Suprapubic skin (tissue), 4 donors: Measurements from ENCODE around the gene UBE2D2. TPM values are rescaled to one million over a fixed set of nuclear protein-coding genes. Genes with fewer than 3 reads are reported as not detected.
"Not testable (repeated sequence)": the region's sequence is repeated elsewhere in the genome, so short reads cannot be mapped to it uniquely, and the experiment has no call there.

Source experiments
- DNase-seq, 2 donors: peaks; one replicate each; pipeline ENCODE4 v3.0.0-alpha.2; 2019; ENCODE audit warnings: low spot score in 2 of 2
- H3K27ac ChIP-seq: fragments of 200-600 bp; sonication (generic); one replicate; pipeline ENCODE4 v1.5.1; 2019
- H3K27me3 ChIP-seq: fragments of 200-600 bp; sonication (generic); one replicate; pipeline ENCODE4 v1.5.1; 2019
- H3K36me3 ChIP-seq: fragments of 200-600 bp; sonication (generic); one replicate; pipeline ENCODE4 v1.5.1; 2019
- H3K4me1 ChIP-seq: fragments of 200-600 bp; sonication (generic); one replicate; pipeline ENCODE4 v1.5.1; 2019
- H3K4me3 ChIP-seq: fragments of 200-600 bp; sonication (generic); one replicate; pipeline ENCODE4 v1.5.1; 2019; ENCODE audit warnings: mild to moderate bottlenecking
- H3K9me3 ChIP-seq: fragments of 200-600 bp; sonication (generic); one replicate; pipeline ENCODE4 v1.5.1; 2019
- CTCF ChIP-seq, 2 donors: fragments of 200-600 bp in 1 of 2; fragments of 450-650 bp in 1 of 2; sonication (generic) in 1 of 2; IDR thresholded peaks; one replicate each; pipeline ENCODE4 v1.5.1; 2016 to 2019; ENCODE audit warnings: antibody characterized with exemption in 2 of 2, mild to moderate bottlenecking in 1 of 2, moderate library complexity in 1 of 2
- EP300 ChIP-seq: sonication (generic); formaldehyde crosslinking; IDR thresholded peaks from one replicate; pipeline ENCODE4 v1.6.1; 2017; ENCODE audit warnings: antibody characterized with exemption
- POLR2A ChIP-seq, 2 donors: fragments of 450-650 bp; IDR thresholded peaks; one replicate each; pipeline ENCODE4 v1.6.1; 2017; ENCODE audit warnings: antibody characterized with exemption in 2 of 2, mild to moderate bottlenecking in 2 of 2, moderate library complexity in 2 of 2
- POLR2AphosphoS5 ChIP-seq, 3 donors: sonication (generic); formaldehyde crosslinking; IDR thresholded peaks; one replicate each; pipeline ENCODE4 v1.6.1; 2017; ENCODE audit warnings: antibody characterized with exemption in 3 of 3
- WGBS: methylation state at CpG from one replicate; pipeline ENCODE4 v1.1.5; 2018; 5-methylcytosine and 5-hydroxymethylcytosine counted together
- total RNA-seq, 4 donors: library from RNA; depleted of rRNA; stranded (reverse); fragments of >200 nt; gene quantifications; one replicate each; pipeline ENCODE4 v1.1.0, GENCODE V29; 2016

UBE2D2 gene
- total RNA-seq, 4 donors from 2014 or later = 56.6 to 70.2 (median 58.0) TPM

GRCh38 chr5:139528695-139529094 lies 32.4 kb upstream of the UBE2D2 start:
- H3K36me3 ChIP-seq, H3K9me3 ChIP-seq, H3K27me3 ChIP-seq, DNase-seq, H3K27ac ChIP-seq, H3K4me1 ChIP-seq, H3K4me3 ChIP-seq: not testable (repeated sequence)
- WGBS = 95% methylated on average over 8 of the region's 8 CpGs

- not testable (repeated sequence) for H3K36me3 ChIP-seq
Observed at GRCh38 chr5:139530079-139530478, 31.1 kb upstream of the UBE2D2 start.

GRCh38 chr5:139531772-139532169 lies 29.4 kb upstream of the UBE2D2 start:
- Histone ChIP-seq H3K36me3 (no peaks in the 10 kb centered on the region), H3K4me3 (no peak overlapping the region), H3K9me3 (no peaks in the 10 kb centered on the region), H3K27me3 (no peaks in the 10 kb centered on the region), H3K27ac (no peak overlapping the region), H3K4me1 (no peaks in the 10 kb centered on the region)
- 93% methylated on average over 3 of the region's 3 CpGs for WGBS
- no peak for DNase-seq
- TF ChIP-seq EP300 = no peak
- TF ChIP-seq POLR2A (IDR thresholded peaks at IDR 0.05) = no peak
- TF ChIP-seq POLR2AphosphoS5 (IDR thresholded peaks at IDR 0.05) = no peak
- TF ChIP-seq CTCF (IDR thresholded peaks at IDR 0.05) = no peak

More at GRCh38 chr5:139530079-139530478, 31.1 kb upstream of the UBE2D2 start:
- not testable (repeated sequence) for H3K4me3 ChIP-seq, H3K27me3 ChIP-seq, H3K27ac ChIP-seq, H3K4me1 ChIP-seq, DNase-seq, H3K9me3 ChIP-seq
- WGBS = 96% methylated on average over 2 of the region's 2 CpGs

GRCh38 chr5:139543423-139543991 lies 17.6 kb upstream of the UBE2D2 start:
- no peaks in the 10 kb centered on the region for H3K36me3 ChIP-seq
- no peaks in the 10 kb centered on the region for H3K27me3 ChIP-seq
- no peaks in the 10 kb centered on the region for H3K9me3 ChIP-seq
- no peak overlapping the region for H3K27ac ChIP-seq
- WGBS = 21% methylated on average over 24 of the region's 24 CpGs
- no peaks in the 10 kb centered on the region for H3K4me1 ChIP-seq
- no peak for DNase-seq
- TF ChIP-seq CTCF (IDR thresholded peaks at IDR 0.05) (no peak), POLR2AphosphoS5 (IDR thresholded peaks at IDR 0.05) (no peak), POLR2A (IDR thresholded peaks at IDR 0.05) (no peak), EP300 (no peak)
- peak overlapping the region; percentile 26 for H3K4me3 ChIP-seq

- not testable (repeated sequence) for H3K4me1 ChIP-seq, H3K4me3 ChIP-seq, H3K27ac ChIP-seq, H3K9me3 ChIP-seq, H3K36me3 ChIP-seq, DNase-seq, H3K27me3 ChIP-seq
- 89% methylated on average over 6 of the region's 6 CpGs for WGBS
Observed at GRCh38 chr5:139546593-139546992, 14.5 kb upstream of the UBE2D2 start.

GRCh38 chr5:139549162-139549894 lies 11.8 kb upstream of the UBE2D2 start:
- no peak for DNase-seq
- H3K27me3 ChIP-seq = no peaks in the 10 kb centered on the region
- no peak overlapping the region for H3K27ac ChIP-seq
- WGBS = 94% methylated on average over 12 of the region's 49 CpGs
- H3K4me3 ChIP-seq = no peak overlapping the region
- no peaks in the 10 kb centered on the region for H3K9me3 ChIP-seq
- H3K4me1 ChIP-seq = no peaks in the 10 kb centered on the region
- TF ChIP-seq POLR2A (IDR thresholded peaks at IDR 0.05) = no peak
- no peak for TF ChIP-seq CTCF (IDR thresholded peaks at IDR 0.05)
- no peak for TF ChIP-seq EP300
- TF ChIP-seq POLR2AphosphoS5 (IDR thresholded peaks at IDR 0.05) = no peak
- no peaks in the 10 kb centered on the region for H3K36me3 ChIP-seq

- H3K27me3 ChIP-seq, H3K4me1 ChIP-seq: not testable (repeated sequence)
- WGBS = 88% methylated on average over 12 of the region's 12 CpGs
Observed at GRCh38 chr5:139550051-139550872, 10.9 kb upstream of the UBE2D2 start.

More at GRCh38 chr5:139550051-139550872, 10.9 kb upstream of the UBE2D2 start:
- DNase-seq, H3K4me3 ChIP-seq, H3K36me3 ChIP-seq, H3K27ac ChIP-seq, H3K9me3 ChIP-seq: not testable (repeated sequence)
